NCI-H1092 (cell line): ENCODE measurements around the gene RNF112.

Source experiments
- DNase-seq: peaks from one replicate; lab custom pipeline; 2025; lab: John Stamatoyannopoulos, UW

Gene RNF112

GRCh38 chr17:19410875-19411620, at the start of gene RNF112:
Gene RNF112, plus strand, starts transcription at chr17:19411232. Its CDS starts 177 bp downstream, at chr17:19411409.
- no peak for DNase-seq

GRCh38 chr17:19361326-19361725, 49.7 kb upstream of the RNF112 start:
- no peak for DNase-seq

- no peak for DNase-seq
Observed at GRCh38 chr17:19361944-19362276, 49.1 kb upstream of the RNF112 start.

- DNase-seq: peak; percentile 83
Observed at GRCh38 chr17:19362277-19363113, 48.5 kb upstream of the RNF112 start, which contains the start of gene B9D1. Gene B9D1, minus strand, starts transcription at chr17:19362723. Its CDS starts 154 bp downstream, at chr17:19362569.

GRCh38 chr17:19363114-19363438, 48.0 kb upstream of the RNF112 start:
- DNase-seq: no peak

- DNase-seq: no peak
Observed at GRCh38 chr17:19363460-19364035, 47.5 kb upstream of the RNF112 start.

GRCh38 chr17:19364699-19365498, 46.1 kb upstream of the RNF112 start:
- DNase-seq: peak; percentile 28

- no peak for DNase-seq
Observed at GRCh38 chr17:19365499-19365817, 45.6 kb upstream of the RNF112 start.

GRCh38 chr17:19365833-19366636, 45.0 kb upstream of the RNF112 start:
- no peak for DNase-seq

- no peak for DNase-seq
Observed at GRCh38 chr17:19366637-19366972, 44.4 kb upstream of the RNF112 start.

- DNase-seq: no peak
Observed at GRCh38 chr17:19368229-19368628, 42.8 kb upstream of the RNF112 start.

- no peak for DNase-seq
Observed at GRCh38 chr17:19369107-19369778, 41.8 kb upstream of the RNF112 start.

GRCh38 chr17:19369846-19370492, 41.1 kb upstream of the RNF112 start:
- no peak for DNase-seq

GRCh38 chr17:19370493-19370960, 40.5 kb upstream of the RNF112 start:
- DNase-seq: no peak

- DNase-seq: no peak
Observed at GRCh38 chr17:19371259-19372010, 39.6 kb upstream of the RNF112 start.

GRCh38 chr17:19372011-19372370, 39.0 kb upstream of the RNF112 start:
- DNase-seq: no peak

- no peak for DNase-seq
Observed at GRCh38 chr17:19372439-19372838, 38.6 kb upstream of the RNF112 start.

- no peak for DNase-seq
Observed at GRCh38 chr17:19372866-19373504, 38.0 kb upstream of the RNF112 start.

GRCh38 chr17:19374136-19374535, 36.9 kb upstream of the RNF112 start:
- no peak for DNase-seq
